Esophagus (tissue), 2 donors: ENCODE measurements around the gene DHX29. TPM values are rescaled to one million over a fixed set of nuclear protein-coding genes. Genes with fewer than 3 reads are reported as not detected.
"Not testable (repeated sequence)": the region's sequence is repeated elsewhere in the genome, so short reads cannot be mapped to it uniquely, and the experiment has no call there.

ENCODE experiments used
- H3K27ac ChIP-seq, 2 donors: one replicate each; pipeline ENCODE4 v1.5.1; 2013; ENCODE audit warnings: low read depth in 2 of 2, mild to moderate bottlenecking in 2 of 2, inconsistent platforms in 1 of 2, low read length in 1 of 2, moderate library complexity in 1 of 2
- H3K27me3 ChIP-seq, 2 donors: one replicate each; pipeline ENCODE4 v1.6.1; 2013; ENCODE audit warnings: low read length in 2 of 2, control low read depth in 1 of 2, mild to moderate bottlenecking in 1 of 2; ENCODE audit not compliant: insufficient read depth in 2 of 2, control insufficient read depth in 1 of 2
- H3K36me3 ChIP-seq, 2 donors: one replicate each; pipeline ENCODE4 v1.6.1; 2013; ENCODE audit warnings: low read length in 1 of 2; ENCODE audit not compliant: control insufficient read depth in 2 of 2, insufficient read depth in 2 of 2
- H3K4me1 ChIP-seq, 2 donors: one replicate each; pipeline ENCODE4 v1.6.1; 2013; ENCODE audit warnings: low read length in 1 of 2; ENCODE audit not compliant: control insufficient read depth in 2 of 2, insufficient read depth in 2 of 2
- H3K4me3 ChIP-seq, 2 donors: one replicate each; pipeline ENCODE4 v1.5.1; 2013; ENCODE audit warnings: low read length in 2 of 2, mild to moderate bottlenecking in 2 of 2, low read depth in 1 of 2, moderate library complexity in 1 of 2
- H3K9me3 ChIP-seq, 2 donors: one replicate each; pipeline ENCODE4 v1.6.1; 2013; ENCODE audit warnings: mild to moderate bottlenecking in 2 of 2, low read depth in 1 of 2, low read length in 1 of 2, moderate library complexity in 1 of 2; ENCODE audit not compliant: control insufficient read depth in 2 of 2, insufficient read depth in 1 of 2
- WGBS, 2 donors: extraction: QIAGEN DNeasy Blood & Tissue Kit; methylation state at CpG; one replicate each; pipeline ENCODE4 v1.1.7; 2013; 5-methylcytosine and 5-hydroxymethylcytosine counted together
- polyA plus RNA-seq, 2 donors: library from polyadenylated mRNA; stranded (reverse); fragments of 200-250 nt; gene quantifications; one replicate each; pipeline ENCODE4 v1.2.3, GENCODE V29; 2013
- donor health status: healthy with polysubstance abuse.
- donor health status: Bipolar disorder and iron deficiency.

Gene DHX29
- polyA plus RNA-seq, 2 donors, result 5.0 to 11.0 TPM

DNA sequence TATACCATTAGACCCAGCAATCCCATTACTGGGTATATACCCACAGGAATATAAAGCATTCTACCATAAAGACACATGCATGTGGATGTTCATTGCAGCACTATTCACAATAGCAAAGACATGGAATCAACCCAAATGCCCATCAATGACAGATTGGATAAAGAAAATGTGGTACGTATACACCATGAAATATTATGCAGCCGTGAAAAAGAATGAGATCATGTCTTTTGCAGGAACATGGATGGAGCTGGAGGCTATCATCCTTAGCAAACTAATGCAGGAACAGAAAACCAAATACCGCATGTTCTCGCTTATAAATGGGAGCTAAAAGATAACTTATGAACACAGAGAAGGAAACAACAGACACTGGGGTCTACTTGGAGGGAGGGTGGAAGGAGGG lies 10.7 kb upstream of the DHX29 start:
- WGBS, 2 donors, result 99% methylated on average over 4 of the region's 4 CpGs

DNA sequence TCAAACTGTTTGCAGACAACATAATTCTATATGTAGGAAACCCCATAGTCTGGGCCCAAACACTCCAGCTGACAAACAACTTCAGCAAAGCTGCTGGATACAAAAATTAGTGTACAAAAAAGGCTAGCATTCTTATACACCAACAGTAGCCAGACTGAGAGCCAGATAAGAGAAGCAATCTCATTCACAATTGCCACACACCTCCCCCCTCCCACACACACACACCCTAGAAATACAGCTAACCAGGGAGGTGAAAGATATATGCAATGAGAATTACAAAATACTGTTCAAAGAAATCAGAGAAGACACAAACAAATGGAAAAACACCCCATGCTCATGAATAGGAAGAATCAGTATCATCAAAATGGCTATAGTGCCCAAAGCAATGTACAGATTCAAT lies 9.3 kb upstream of the DHX29 start:
- no peaks in the 10 kb centered on the region for H3K36me3 ChIP-seq
- no peaks in the 10 kb centered on the region for H3K27me3 ChIP-seq

More for the DNA sequence above, 10.7 kb upstream of the DHX29 start:
- H3K27ac ChIP-seq, H3K36me3 ChIP-seq, H3K4me3 ChIP-seq, H3K4me1 ChIP-seq, H3K27me3 ChIP-seq, H3K9me3 ChIP-seq: not testable (repeated sequence)

DNA sequence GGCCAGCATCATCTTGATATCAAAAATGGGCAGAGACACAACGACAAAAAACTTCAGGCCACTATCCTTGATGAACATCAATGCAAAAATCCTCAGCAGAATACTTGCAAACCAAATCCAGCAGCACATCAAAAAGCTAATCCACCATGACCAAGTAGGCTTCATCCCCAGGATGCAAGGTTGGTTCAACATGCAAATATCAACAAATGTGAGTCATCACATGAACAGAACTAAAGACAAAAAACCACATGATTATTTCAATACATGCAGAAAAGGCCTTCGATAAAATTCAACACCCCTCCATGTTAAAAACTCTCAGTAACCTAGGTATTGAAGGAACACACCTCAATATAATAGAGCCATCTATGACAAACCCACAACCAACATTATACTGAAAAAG lies 8.8 kb upstream of the DHX29 start:
- Histone ChIP-seq H3K36me3 (no peaks in the 10 kb centered on the region), H3K4me1 (no peaks in the 10 kb centered on the region), H3K4me3 (no peak overlapping the region), H3K27me3 (no peaks in the 10 kb centered on the region), H3K27ac (no peak overlapping the region), H3K9me3 (no peaks in the 10 kb centered on the region)
- WGBS, 2 donors, result 96 to 98% methylated on average over 2 of the region's 2 CpGs

More for the DNA sequence above, 9.3 kb upstream of the DHX29 start:
- Histone ChIP-seq H3K9me3 (no peaks in the 10 kb centered on the region), H3K4me1 (no peaks in the 10 kb centered on the region), H3K27ac (no peak overlapping the region), H3K4me3 (no peak overlapping the region)

DNA sequence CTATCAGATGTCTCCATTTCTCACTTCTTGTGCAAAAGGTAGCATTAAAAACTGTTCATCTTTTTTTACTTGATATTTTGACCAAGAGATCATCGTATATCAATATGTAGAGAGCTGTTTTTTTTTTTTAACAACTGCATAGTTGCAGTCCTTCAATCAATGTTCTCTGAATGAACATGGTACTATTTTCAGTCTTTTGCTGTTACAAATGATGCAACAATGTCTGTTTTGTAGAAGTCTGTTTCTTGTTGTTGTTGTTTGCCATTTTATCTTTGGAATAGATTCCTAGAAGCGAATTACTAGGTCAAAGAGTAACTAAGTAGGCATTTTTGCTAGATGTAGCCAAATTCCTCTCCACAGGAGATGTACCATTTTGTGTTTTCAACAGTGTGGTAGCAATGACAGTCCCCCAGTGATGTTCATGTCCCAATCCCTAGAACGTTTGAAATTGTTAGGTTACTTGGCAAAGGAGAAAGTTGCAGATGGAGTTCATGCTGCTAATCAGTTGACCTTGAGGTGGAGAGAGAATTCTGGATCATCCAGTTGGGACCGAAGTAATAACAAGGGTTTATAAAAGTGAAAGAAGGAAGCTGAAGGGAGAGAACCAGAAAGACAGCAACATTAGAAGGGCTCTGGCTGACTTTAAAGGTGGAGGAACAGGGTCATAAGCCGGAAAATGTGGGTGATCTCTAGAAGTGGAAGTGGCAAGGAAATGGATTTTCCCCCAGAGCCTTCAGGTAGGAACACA lies 6.5 kb upstream of the DHX29 start:
- H3K4me1 ChIP-seq, result no peaks in the 10 kb centered on the region
- 72 to 76% methylated on average over 5 of the region's 5 CpGs for WGBS, 2 donors
- no peak overlapping the region for H3K4me3 ChIP-seq
- no peaks in the 10 kb centered on the region for H3K36me3 ChIP-seq
- H3K27me3 ChIP-seq, result no peaks in the 10 kb centered on the region
- H3K27ac ChIP-seq, result no peak overlapping the region
- no peaks in the 10 kb centered on the region for H3K9me3 ChIP-seq

DNA sequence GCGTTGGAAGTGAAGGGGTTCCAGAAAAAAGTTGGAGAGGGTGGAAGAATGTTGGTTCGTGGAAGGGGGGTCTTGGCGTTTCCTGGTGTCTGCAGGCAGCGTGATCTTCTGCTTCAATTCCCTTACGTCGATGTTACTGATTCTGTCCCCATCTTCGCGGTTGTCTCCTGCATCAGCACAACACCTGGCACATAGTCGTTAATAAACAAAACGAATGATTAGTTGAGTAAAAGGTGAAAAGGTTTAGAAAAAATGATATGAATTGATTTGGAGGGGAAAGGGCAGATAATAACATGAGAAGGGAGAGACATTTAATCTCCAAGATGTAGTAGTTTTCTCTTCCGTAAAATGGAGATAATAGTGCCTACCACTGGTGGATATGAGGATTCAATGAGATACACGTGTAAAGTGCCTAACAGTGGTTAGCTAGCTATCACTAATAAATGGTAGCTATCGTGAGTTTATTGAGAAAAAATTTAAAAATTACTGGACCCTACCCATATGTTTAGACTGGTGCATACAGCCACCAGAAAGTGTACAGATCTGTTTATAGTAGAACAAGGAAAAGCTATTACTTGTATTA lies 851 bp upstream of the DHX29 start:
- 0 to 1% methylated on average over 13 of the region's 13 CpGs for WGBS, 2 donors
- Histone ChIP-seq H3K9me3 (no peaks in the 10 kb centered on the region), H3K27ac (peak overlapping the region; percentile 92 to 99)

DNA sequence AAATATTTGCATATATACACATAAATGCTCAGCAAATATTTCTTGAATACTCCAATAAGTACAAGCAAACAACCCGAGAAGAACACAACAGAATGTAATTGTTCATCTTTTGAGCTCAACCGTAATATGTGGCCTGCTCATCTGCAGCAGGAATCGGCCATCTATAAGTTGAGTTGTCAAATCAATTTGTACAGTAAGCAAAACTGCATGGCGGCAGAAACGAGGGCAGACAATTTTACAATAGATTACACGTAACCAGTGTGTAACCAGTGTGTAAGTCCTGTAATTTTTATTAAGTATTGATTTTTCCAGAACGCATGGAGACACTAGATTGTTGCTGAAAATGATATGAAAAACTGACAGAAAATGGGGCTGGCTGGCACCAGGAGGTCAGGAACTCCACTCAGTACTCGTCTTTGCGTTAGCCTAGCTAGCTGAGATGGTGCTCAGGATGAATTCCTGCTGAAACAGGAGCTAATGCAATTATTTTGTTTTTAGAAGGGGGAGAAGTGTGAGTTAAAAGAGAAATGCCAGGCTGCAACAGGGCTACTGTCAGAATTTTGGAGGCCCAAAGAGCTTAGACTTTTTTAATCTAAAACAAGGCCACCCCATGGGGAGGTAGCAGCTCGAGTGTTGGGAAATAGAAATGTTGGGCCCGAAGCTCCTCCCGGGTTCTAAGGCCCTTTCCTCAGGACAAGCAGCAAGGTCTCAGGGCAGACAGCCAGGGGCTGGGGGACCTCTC lies 682 bp downstream of the DHX29 start:
- Histone ChIP-seq H3K4me3 (peak overlapping the region; percentile 73 to 84), H3K36me3 (no peaks in the 10 kb centered on the region), H3K9me3 (no peaks in the 10 kb centered on the region), H3K27ac (peak overlapping the region; percentile 92 to 99), H3K4me1 (no peaks in the 10 kb centered on the region), H3K27me3 (no peaks in the 10 kb centered on the region)
- 8% methylated on average over 12 of the region's 12 CpGs for WGBS, 2 donors

More for the DNA sequence above, 851 bp upstream of the DHX29 start:
- Histone ChIP-seq H3K36me3 (no peaks in the 10 kb centered on the region), H3K27me3 (no peaks in the 10 kb centered on the region), H3K4me1 (no peaks in the 10 kb centered on the region), H3K4me3 (peak overlapping the region; percentile 73 to 84)

DNA sequence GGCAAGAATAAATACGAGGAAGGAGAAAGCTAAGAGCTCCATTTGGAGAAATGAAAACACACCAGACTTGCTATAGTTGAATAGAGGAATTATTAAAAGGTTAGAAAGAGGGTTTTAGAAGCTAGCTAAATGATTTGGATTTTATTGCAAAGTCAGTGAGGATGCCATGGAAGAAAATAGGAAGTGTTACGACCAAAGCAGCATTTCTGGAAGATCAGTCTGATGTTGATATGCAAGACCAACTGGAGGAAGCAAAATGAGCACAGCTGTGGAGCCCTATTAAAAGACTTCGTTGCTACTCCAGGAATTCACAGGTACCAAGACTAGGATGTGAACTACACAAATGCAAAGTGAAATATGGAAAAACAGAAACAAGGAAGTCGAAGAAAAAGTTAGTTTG lies 2.1 kb downstream of the DHX29 start:
- H3K27ac ChIP-seq, result no peak overlapping the region
- no peaks in the 10 kb centered on the region for H3K9me3 ChIP-seq
- no peaks in the 10 kb centered on the region for H3K27me3 ChIP-seq
- H3K4me1 ChIP-seq, result no peaks in the 10 kb centered on the region
- no peak overlapping the region for H3K4me3 ChIP-seq
- H3K36me3 ChIP-seq, result no peaks in the 10 kb centered on the region
- WGBS, 2 donors, result 73 to 81% methylated on average over 4 of the region's 4 CpGs

DNA sequence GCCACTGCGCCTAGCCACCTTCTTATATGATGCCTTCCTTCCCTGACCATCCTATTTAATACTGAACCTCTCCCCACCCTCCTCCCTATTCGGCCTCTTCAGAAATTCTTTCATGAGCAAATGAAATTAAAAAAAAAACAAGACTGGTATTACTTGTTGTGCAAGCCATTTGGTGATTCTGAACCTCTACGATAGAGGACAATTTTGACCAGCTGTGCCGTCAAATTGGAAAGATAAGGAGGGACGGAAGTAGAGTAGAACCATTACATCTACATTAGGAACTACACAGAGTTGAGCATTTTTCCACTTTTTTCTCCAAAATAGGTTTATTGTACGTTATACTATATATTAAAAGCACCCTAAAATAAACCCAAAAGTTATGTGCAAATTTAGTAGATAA lies 2.9 kb downstream of the DHX29 start:
- no peak overlapping the region for H3K27ac ChIP-seq
- H3K36me3 ChIP-seq, result no peaks in the 10 kb centered on the region
- no peaks in the 10 kb centered on the region for H3K4me1 ChIP-seq
- H3K9me3 ChIP-seq, result no peaks in the 10 kb centered on the region
- 84 to 87% methylated on average over 6 of the region's 6 CpGs for WGBS, 2 donors
- no peak overlapping the region for H3K4me3 ChIP-seq
- no peaks in the 10 kb centered on the region for H3K27me3 ChIP-seq

DNA sequence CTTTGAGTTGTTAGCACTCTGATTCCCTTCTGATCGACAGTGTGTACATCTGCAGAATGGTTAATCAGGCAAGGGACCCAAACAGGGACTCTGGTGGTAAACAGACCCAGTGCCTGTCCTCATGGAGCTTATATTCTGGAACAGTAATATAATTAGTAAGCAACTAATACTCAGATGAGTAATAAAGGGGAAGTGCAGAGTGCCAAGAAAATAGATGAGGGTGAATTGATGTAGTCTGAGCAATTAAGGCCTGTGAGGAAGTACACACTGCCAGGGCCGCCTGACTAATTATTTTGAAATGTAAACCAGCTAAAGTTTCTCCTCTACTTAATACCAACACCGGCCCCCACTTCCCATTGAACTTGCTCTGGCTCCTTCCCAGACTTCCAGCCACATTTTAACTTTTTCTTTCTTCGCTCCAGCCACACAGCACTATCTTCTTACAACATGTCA lies 4.2 kb downstream of the DHX29 start:
- Histone ChIP-seq H3K27me3 (no peaks in the 10 kb centered on the region), H3K4me3 (no peak overlapping the region), H3K9me3 (no peaks in the 10 kb centered on the region), H3K4me1 (no peaks in the 10 kb centered on the region), H3K27ac (peak overlapping the region; percentile 31 to 41), H3K36me3 (no peaks in the 10 kb centered on the region)
- WGBS, 2 donors, result 38 to 46% methylated on average over 4 of the region's 4 CpGs
